ENCODE results near the gene TMEM132D. TPM values are rescaled to one million over a fixed set of nuclear protein-coding genes. Genes with fewer than 3 reads are reported as not detected.

Gene TMEM132D
- polyA plus RNA-seq, 4 donors = 0.10 to 0.21 TPM; not detected in 2

- no peak overlapping the region for H3K27ac ChIP-seq (ENCODE audit: low read depth in 1 of 3, low read length in 2 of 3)
- H3K36me3 ChIP-seq (ENCODE audit: control insufficient read depth in 3 of 3, insufficient read depth in 2 of 3, low read depth in 1 of 3, low read length in 3 of 3) = no peaks in the 10 kb centered on the region
- no peaks in the 10 kb centered on the region for H3K27me3 ChIP-seq (ENCODE audit: control insufficient read depth in 3 of 3, insufficient read depth in 3 of 3, low read length in 3 of 3)
- H3K4me1 ChIP-seq (ENCODE audit: control insufficient read depth in 3 of 3, insufficient read depth in 2 of 3, low read depth in 1 of 3, low read length in 2 of 3) = no peaks in the 10 kb centered on the region
- DNase-seq (no peak), FAIRE-seq (no peak)
- WGBS, 3 donors = 44 to 64% (median 46%) methylated on average over 10 of the region's 10 CpGs
- H3K4me3 ChIP-seq (ENCODE audit: low read depth in 1 of 3, low read length in 3 of 3) = no peak overlapping the region
- no peaks in the 10 kb centered on the region for H3K9me3 ChIP-seq (ENCODE audit: control insufficient read depth in 2 of 2, insufficient read depth in 1 of 2, low read depth in 1 of 2, low read length in 1 of 2)
Observed at GRCh38 chr12:129152351-129153104, 751.3 kb downstream of the TMEM132D start.

- WGBS, 3 donors = 67 to 77% (median 70%) methylated on average over 11 of the region's 11 CpGs
- Histone ChIP-seq H3K27ac (ENCODE audit: low read depth in 1 of 3, low read length in 2 of 3) (no peak overlapping the region), H3K27me3 (ENCODE audit: control insufficient read depth in 3 of 3, insufficient read depth in 3 of 3, low read length in 3 of 3) (no peaks in the 10 kb centered on the region), H3K36me3 (ENCODE audit: control insufficient read depth in 3 of 3, insufficient read depth in 2 of 3, low read depth in 1 of 3, low read length in 3 of 3) (no peaks in the 10 kb centered on the region), H3K4me1 (ENCODE audit: control insufficient read depth in 3 of 3, insufficient read depth in 2 of 3, low read depth in 1 of 3, low read length in 2 of 3) (no peaks in the 10 kb centered on the region), H3K4me3 (ENCODE audit: low read depth in 1 of 3, low read length in 3 of 3) (no peak overlapping the region), H3K9me3 (ENCODE audit: control insufficient read depth in 2 of 2, insufficient read depth in 1 of 2, low read depth in 1 of 2, low read length in 1 of 2) (no peaks in the 10 kb centered on the region)
- no peak for DNase-seq
- FAIRE-seq = no peak
Observed at GRCh38 chr12:129150721-129151120, 753.1 kb downstream of the TMEM132D start.

GRCh38 chr12:129145381-129145780, 758.4 kb downstream of the TMEM132D start:
- Histone ChIP-seq H3K36me3 (ENCODE audit: control insufficient read depth in 3 of 3, insufficient read depth in 2 of 3, low read depth in 1 of 3, low read length in 3 of 3) (no peaks in the 10 kb centered on the region), H3K27ac (ENCODE audit: low read depth in 1 of 3, low read length in 2 of 3) (no peak overlapping the region), H3K9me3 (ENCODE audit: control insufficient read depth in 2 of 2, insufficient read depth in 1 of 2, low read depth in 1 of 2, low read length in 1 of 2) (no peaks in the 10 kb centered on the region), H3K4me1 (ENCODE audit: control insufficient read depth in 3 of 3, insufficient read depth in 2 of 3, low read depth in 1 of 3, low read length in 2 of 3) (no peaks in the 10 kb centered on the region), H3K4me3 (ENCODE audit: low read depth in 1 of 3, low read length in 3 of 3) (no peak overlapping the region), H3K27me3 (ENCODE audit: control insufficient read depth in 3 of 3, insufficient read depth in 3 of 3, low read length in 3 of 3) (no peaks in the 10 kb centered on the region)
- 64 to 77% (median 73%) methylated on average over 7 of the region's 7 CpGs for WGBS, 3 donors
- no peak for DNase-seq
- FAIRE-seq = no peak

- Histone ChIP-seq H3K4me1 (ENCODE audit: control insufficient read depth in 3 of 3, insufficient read depth in 2 of 3, low read depth in 1 of 3, low read length in 2 of 3) (no peaks in the 10 kb centered on the region), H3K27ac (ENCODE audit: low read depth in 1 of 3, low read length in 2 of 3) (no peak overlapping the region), H3K27me3 (ENCODE audit: control insufficient read depth in 3 of 3, insufficient read depth in 3 of 3, low read length in 3 of 3) (no peaks in the 10 kb centered on the region), H3K4me3 (ENCODE audit: low read depth in 1 of 3, low read length in 3 of 3) (no peak overlapping the region), H3K36me3 (ENCODE audit: control insufficient read depth in 3 of 3, insufficient read depth in 2 of 3, low read depth in 1 of 3, low read length in 3 of 3) (no peaks in the 10 kb centered on the region), H3K9me3 (ENCODE audit: control insufficient read depth in 2 of 2, insufficient read depth in 1 of 2, low read depth in 1 of 2, low read length in 1 of 2) (no peaks in the 10 kb centered on the region)
- DNase-seq (no peak), FAIRE-seq (no peak)
- WGBS, 3 donors = 84 to 86% (median 84%) methylated on average over 4 of the region's 4 CpGs
Observed at GRCh38 chr12:129138776-129139175, 765.0 kb downstream of the TMEM132D start.

- WGBS, 3 donors = 94 to 96% (median 94%) methylated on average over 3 of the region's 3 CpGs
- DNase-seq (no peak), FAIRE-seq (no peak)
- no peaks in the 10 kb centered on the region for H3K36me3 ChIP-seq (ENCODE audit: control insufficient read depth in 3 of 3, insufficient read depth in 2 of 3, low read depth in 1 of 3, low read length in 3 of 3)
- H3K27ac ChIP-seq (ENCODE audit: low read depth in 1 of 3, low read length in 2 of 3) = no peak overlapping the region
- H3K27me3 ChIP-seq (ENCODE audit: control insufficient read depth in 3 of 3, insufficient read depth in 3 of 3, low read length in 3 of 3) = no peaks in the 10 kb centered on the region
- H3K9me3 ChIP-seq (ENCODE audit: control insufficient read depth in 2 of 2, insufficient read depth in 1 of 2, low read depth in 1 of 2, low read length in 1 of 2) = no peaks in the 10 kb centered on the region
- no peak overlapping the region for H3K4me3 ChIP-seq (ENCODE audit: low read depth in 1 of 3, low read length in 3 of 3)
- no peaks in the 10 kb centered on the region for H3K4me1 ChIP-seq (ENCODE audit: control insufficient read depth in 3 of 3, insufficient read depth in 2 of 3, low read depth in 1 of 3, low read length in 2 of 3)
Observed at GRCh38 chr12:129136694-129137325, 767.0 kb downstream of the TMEM132D start.

GRCh38 chr12:129127771-129128170, 776.1 kb downstream of the TMEM132D start:
- 82 to 86% (median 82%) methylated on average over 12 of the region's 12 CpGs for WGBS, 3 donors
- H3K4me1 ChIP-seq (ENCODE audit: control insufficient read depth in 3 of 3, insufficient read depth in 2 of 3, low read depth in 1 of 3, low read length in 2 of 3) = no peaks in the 10 kb centered on the region
- FAIRE-seq (no peak), DNase-seq (no peak)
- no peaks in the 10 kb centered on the region for H3K36me3 ChIP-seq (ENCODE audit: control insufficient read depth in 3 of 3, insufficient read depth in 2 of 3, low read depth in 1 of 3, low read length in 3 of 3)
- no peak overlapping the region for H3K4me3 ChIP-seq (ENCODE audit: low read depth in 1 of 3, low read length in 3 of 3)
- H3K27ac ChIP-seq (ENCODE audit: low read depth in 1 of 3, low read length in 2 of 3) = no peak overlapping the region
- no peaks in the 10 kb centered on the region for H3K9me3 ChIP-seq (ENCODE audit: control insufficient read depth in 2 of 2, insufficient read depth in 1 of 2, low read depth in 1 of 2, low read length in 1 of 2)
- H3K27me3 ChIP-seq (ENCODE audit: control insufficient read depth in 3 of 3, insufficient read depth in 3 of 3, low read length in 3 of 3) = no peaks in the 10 kb centered on the region

- no peaks in the 10 kb centered on the region for H3K4me1 ChIP-seq (ENCODE audit: control insufficient read depth in 3 of 3, insufficient read depth in 2 of 3, low read depth in 1 of 3, low read length in 2 of 3)
- no peak for FAIRE-seq
- no peaks in the 10 kb centered on the region for H3K27me3 ChIP-seq (ENCODE audit: control insufficient read depth in 3 of 3, insufficient read depth in 3 of 3, low read length in 3 of 3)
- DNase-seq = no peak
- no peak overlapping the region for H3K4me3 ChIP-seq (ENCODE audit: low read depth in 1 of 3, low read length in 3 of 3)
- H3K27ac ChIP-seq (ENCODE audit: low read depth in 1 of 3, low read length in 2 of 3) = no peak overlapping the region
- no peaks in the 10 kb centered on the region for H3K9me3 ChIP-seq (ENCODE audit: control insufficient read depth in 2 of 2, insufficient read depth in 1 of 2, low read depth in 1 of 2, low read length in 1 of 2)
- no peaks in the 10 kb centered on the region for H3K36me3 ChIP-seq (ENCODE audit: control insufficient read depth in 3 of 3, insufficient read depth in 2 of 3, low read depth in 1 of 3, low read length in 3 of 3)
- WGBS, 3 donors = 78 to 86% (median 80%) methylated on average over 9 of the region's 9 CpGs
Observed at GRCh38 chr12:129127211-129127610, 776.6 kb downstream of the TMEM132D start.

- no peaks in the 10 kb centered on the region for H3K4me1 ChIP-seq (ENCODE audit: control insufficient read depth in 3 of 3, insufficient read depth in 2 of 3, low read depth in 1 of 3, low read length in 2 of 3)
- DNase-seq (no peak), FAIRE-seq (no peak)
- H3K9me3 ChIP-seq (ENCODE audit: control insufficient read depth in 2 of 2, insufficient read depth in 1 of 2, low read depth in 1 of 2, low read length in 1 of 2) = no peaks in the 10 kb centered on the region
- H3K36me3 ChIP-seq (ENCODE audit: control insufficient read depth in 3 of 3, insufficient read depth in 2 of 3, low read depth in 1 of 3, low read length in 3 of 3) = no peaks in the 10 kb centered on the region
- H3K27ac ChIP-seq (ENCODE audit: low read depth in 1 of 3, low read length in 2 of 3) = no peak overlapping the region
- no peak overlapping the region for H3K4me3 ChIP-seq (ENCODE audit: low read depth in 1 of 3, low read length in 3 of 3)
- no peaks in the 10 kb centered on the region for H3K27me3 ChIP-seq (ENCODE audit: control insufficient read depth in 3 of 3, insufficient read depth in 3 of 3, low read length in 3 of 3)
- 83 to 87% (median 85%) methylated on average over 1 of the region's 1 CpG for WGBS, 3 donors
Observed at GRCh38 chr12:129119537-129119936, 784.3 kb downstream of the TMEM132D start.
